Heart left ventricle (tissue), 13 donors: ENCODE measurements around the gene FKBP5.

Experiments used
- CTCF ChIP-seq, 12 donors: fragments of 200-600 bp; sonication (generic) in 4 of 12; IDR thresholded peaks; one replicate each; pipeline versions ENCODE4 v1.5.0 to v1.8.0; 2018 to 2022; ENCODE audit warnings: antibody characterized with exemption in 12 of 12, mild to moderate bottlenecking in 5 of 12
- POLR2A ChIP-seq, 2 donors: fragments of 450-650 bp; IDR thresholded peaks; one replicate each; pipeline ENCODE4 v1.6.1; 2017; ENCODE audit warnings: antibody characterized with exemption in 2 of 2, mild to moderate bottlenecking in 2 of 2, moderate library complexity in 2 of 2
- donor health status: ischemic (EF 13 %, LVEDD 7.1; RV severe dilation, severe dysfunction).
- donor health status: DM: no; HTN: yes; CAD: no.
- donor health status: DM: no; HTN: no; CAD: no.
- donor health status: ischemic (EF 25% LVEDD 6.9; RV normal size, moderate dysfunction).
- donor health status: ischemic (EF 25% LVEDD 5.7; RV mildly dilated, moderate dysfunction).
- donor health status: ischemic (EF 35%, LVEDD 5.7; RV mildly dilated, moderate dysfunction).
- donor health status: nonischemic (EF 11% LVEDD 7.7; RV severe dilation, severe dysfunction).
- donor health status: DM: yes; HTN: yes; CAD: no.
- donor health status: PGD.
- donor health status: ischemic (EF 29% LVEDD 5.4; RV normal size, mild dysfunction).
- donor health status: nonischemic (EF 23%, LVEDD 6.1; RV moderate dilation, normal function).

DNA sequence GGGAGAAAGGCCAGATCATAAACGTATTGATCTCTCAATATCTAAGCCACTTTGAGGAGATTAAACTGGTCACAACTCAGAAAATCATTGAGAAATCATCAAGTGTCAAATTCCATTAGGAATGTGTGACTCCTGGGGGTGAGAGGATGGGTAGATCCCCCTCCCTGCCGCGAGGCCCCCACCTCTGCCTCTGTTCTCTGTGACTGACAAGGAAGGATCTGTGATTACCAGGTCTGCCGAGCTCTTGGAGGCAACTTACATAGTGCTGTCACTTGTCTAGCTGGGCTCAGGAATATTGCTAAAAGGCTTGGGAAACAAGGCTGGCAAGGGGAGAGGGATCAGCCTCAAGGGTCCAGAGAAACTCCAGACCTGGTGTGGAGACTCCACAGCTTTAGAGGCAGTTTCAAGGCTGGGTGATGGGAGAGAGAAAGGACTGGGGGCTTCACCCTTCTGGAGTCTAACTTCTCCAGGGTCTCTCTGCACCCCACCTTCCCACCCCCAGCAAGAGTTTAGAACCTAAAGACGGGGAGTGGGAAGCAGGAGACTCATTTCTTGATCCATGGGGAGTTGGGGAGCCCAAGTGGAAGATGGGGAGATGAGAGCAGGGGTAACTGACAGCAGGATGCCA is 36.5 kb upstream of the FKBP5 start:
- TF ChIP-seq CTCF (IDR thresholded peaks at IDR 0.05) (no peak), POLR2A (IDR thresholded peaks at IDR 0.05) (peak in 1 of 2 donors; percentile 33)
